OCI-LY1 (cell line): ENCODE data around the gene AGPAT2.

Experiments used
- EZH2 ChIP-seq: fragments of 200-600 bp; sonication (generic), shearing (Covaris generic); IDR thresholded peaks from 2 replicates; pipeline ENCODE4 v1.8.0; 2017; ENCODE audit warnings: borderline replicate concordance, mixed run types, mild to moderate bottlenecking, antibody characterized with exemption, low read length, moderate library complexity, mixed read lengths
- TF ChIP-seq, protein P1 (sequence below): fragments of 200-600 bp; sonication (generic), shearing (Covaris generic); IDR thresholded peaks from 2 replicates; pipeline ENCODE4 v1.5.1; 2017; ENCODE audit warnings: mild to moderate bottlenecking, antibody characterized with exemption, low read length, moderate library complexity, mixed read lengths

DNA sequence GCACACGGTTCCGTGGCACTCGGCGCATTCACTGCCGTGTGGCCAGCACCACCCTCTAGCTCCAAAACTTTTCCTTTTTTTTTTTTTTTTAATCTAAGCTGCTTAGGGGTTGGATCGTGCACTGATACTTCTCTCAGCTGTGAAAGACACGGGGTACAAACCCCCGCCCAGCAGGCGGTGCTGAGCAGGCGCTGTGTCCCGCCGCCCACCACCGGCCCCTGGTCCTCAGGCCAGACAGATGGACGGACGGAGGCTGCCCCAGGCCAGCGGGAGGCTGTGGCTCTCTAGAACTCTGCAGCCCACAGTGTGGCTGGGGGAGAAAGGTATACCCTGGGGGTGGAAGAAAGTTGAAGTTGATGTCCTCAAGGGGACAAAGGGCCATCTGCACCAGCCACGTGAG, 6.2 kb downstream of the AGPAT2 start:
- TF ChIP-seq, protein P1, sequence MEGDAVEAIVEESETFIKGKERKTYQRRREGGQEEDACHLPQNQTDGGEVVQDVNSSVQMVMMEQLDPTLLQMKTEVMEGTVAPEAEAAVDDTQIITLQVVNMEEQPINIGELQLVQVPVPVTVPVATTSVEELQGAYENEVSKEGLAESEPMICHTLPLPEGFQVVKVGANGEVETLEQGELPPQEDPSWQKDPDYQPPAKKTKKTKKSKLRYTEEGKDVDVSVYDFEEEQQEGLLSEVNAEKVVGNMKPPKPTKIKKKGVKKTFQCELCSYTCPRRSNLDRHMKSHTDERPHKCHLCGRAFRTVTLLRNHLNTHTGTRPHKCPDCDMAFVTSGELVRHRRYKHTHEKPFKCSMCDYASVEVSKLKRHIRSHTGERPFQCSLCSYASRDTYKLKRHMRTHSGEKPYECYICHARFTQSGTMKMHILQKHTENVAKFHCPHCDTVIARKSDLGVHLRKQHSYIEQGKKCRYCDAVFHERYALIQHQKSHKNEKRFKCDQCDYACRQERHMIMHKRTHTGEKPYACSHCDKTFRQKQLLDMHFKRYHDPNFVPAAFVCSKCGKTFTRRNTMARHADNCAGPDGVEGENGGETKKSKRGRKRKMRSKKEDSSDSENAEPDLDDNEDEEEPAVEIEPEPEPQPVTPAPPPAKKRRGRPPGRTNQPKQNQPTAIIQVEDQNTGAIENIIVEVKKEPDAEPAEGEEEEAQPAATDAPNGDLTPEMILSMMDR = no peak
- no peak for TF ChIP-seq EZH2
